GM12878 (cell line): ENCODE results near the gene CSRP2. TPM values are rescaled to one million over a fixed set of nuclear protein-coding genes. Genes with fewer than 3 reads are reported as not detected.

Experiments
- ATAC-seq: fragments of 200-7000 bp; cut with Tn5 transposase; 3 replicates; pipeline ENCODE4 v1.9.1; 2020; ENCODE audit warnings: mild to moderate bottlenecking, moderate library complexity
- BruUV-seq: library from RNA; stranded (reverse); fragments of 400-500 nt; replicated peaks from 2 replicates; lab custom pipeline; 2021; lab: Mats Ljungman, UMichigan
- CTCF ChIA-PET: fragments of 300-600 bp; sonication (Branson Sonifier 250); formaldehyde crosslinking; extraction: SDS; loops from one replicate; lab custom pipeline; 2021; ENCODE audit warnings: inconsistent platforms; lab: Yijun Ruan, JAX
- POLR2A ChIA-PET: fragments of 350-600 bp; formaldehyde crosslinking; extraction: SDS; loops from one replicate; lab custom pipeline; 2021; ENCODE audit warnings: inconsistent platforms; lab: Charles Lee
- RAD21 ChIA-PET: fragments of 300-600 bp; sonication (Branson Sonifier 250); formaldehyde crosslinking; loops from one replicate; lab custom pipeline; 2023; ENCODE audit warnings: antibody characterized with exemption; ENCODE audit not compliant: unreplicated experiment; lab: Charles Lee
- SMC1A ChIA-PET: fragments of 300-600 bp; sonication (Branson Sonifier 250); formaldehyde crosslinking; loops from one replicate; lab custom pipeline; 2023; ENCODE audit not compliant: unreplicated experiment, uncharacterized antibody; lab: Charles Lee
- DNase-seq: peaks from one replicate; pipeline ENCODE4 v3.0.0-alpha.2; 2011; ENCODE audit warnings: low read depth, low spot score
- FAIRE-seq: peaks from 3 replicates; lab custom pipeline; 2011; peaks lifted over from hg19 to GRCh38; lab: Jason Lieb, UNC
- H2AFZ ChIP-seq: 2 replicates; pipeline ENCODE4 v1.6.0; 2011; ENCODE audit warnings: low read depth, low read length, control low read depth; ENCODE audit not compliant: control insufficient read depth
- H3K27ac ChIP-seq: 2 replicates; pipeline ENCODE4 v1.5.1; 2011; ENCODE audit warnings: control low read depth; ENCODE audit not compliant: control insufficient read depth, insufficient read depth
- H3K27me3 ChIP-seq, 2 experiments: replicated peaks in 1 of 2; 2 replicates each; pipeline versions ENCODE4 v1.6.0 to v1.6.1; 2011; ENCODE audit warnings: low read length in 1 of 2; ENCODE audit not compliant: control insufficient read depth in 2 of 2, insufficient read depth in 2 of 2
- H3K36me3 ChIP-seq, 2 experiments: 2 replicates each; pipeline ENCODE4 v1.5.1; 2011; ENCODE audit warnings: low read length in 1 of 2; ENCODE audit not compliant: control insufficient read depth in 2 of 2, insufficient read depth in 2 of 2
- H3K4me1 ChIP-seq: 2 replicates; pipeline ENCODE4 v1.6.1; 2011; ENCODE audit warnings: mild to moderate bottlenecking, low read length, moderate library complexity, mixed read lengths; ENCODE audit not compliant: control insufficient read depth, insufficient read depth
- H3K4me2 ChIP-seq: 2 replicates; pipeline ENCODE4 v1.6.0; 2011; ENCODE audit warnings: control low read depth; ENCODE audit not compliant: control insufficient read depth, insufficient read depth
- H3K4me3 ChIP-seq: fragments of 200-600 bp; sonication (generic); 2 replicates; pipeline ENCODE4 v1.5.1; 2016
- H3K79me2 ChIP-seq: 2 replicates; pipeline ENCODE4 v1.6.0; 2011; ENCODE audit warnings: low read length; ENCODE audit not compliant: control insufficient read depth, insufficient read depth
- H3K9ac ChIP-seq: 2 replicates; pipeline ENCODE4 v1.8.0; 2011; ENCODE audit warnings: low read length, control low read depth, mixed read lengths; ENCODE audit not compliant: control insufficient read depth, insufficient read depth
- H3K9me3 ChIP-seq: replicated peaks from 3 replicates; pipeline ENCODE4 v1.5.1; 2011; ENCODE audit warnings: mild to moderate bottlenecking, low read length; ENCODE audit not compliant: control insufficient read depth, insufficient read depth
- H4K20me1 ChIP-seq: 2 replicates; pipeline ENCODE4 v1.6.0; 2011; ENCODE audit not compliant: control insufficient read depth, insufficient read depth
- DPF2 ChIP-seq: fragments of 450-650 bp; IDR thresholded peaks from 2 replicates; pipeline ENCODE4 v1.6.1; 2017; ENCODE audit warnings: mild to moderate bottlenecking
- NR2F1 ChIP-seq: fragments of 450-650 bp; conservative IDR thresholded peaks from 2 replicates; pipeline ENCODE4 v1.6.1; 2017; ENCODE audit warnings: mild to moderate bottlenecking
- POLR2A ChIP-seq: IDR thresholded peaks from 2 replicates; pipeline ENCODE4 v1.6.1; 2011; ENCODE audit warnings: low read depth, mild to moderate bottlenecking, low read length
- ZZZ3 ChIP-seq: IDR thresholded peaks from 2 replicates; pipeline ENCODE4 v1.6.1; 2011; ENCODE audit warnings: low read depth; ENCODE audit not compliant: control insufficient read depth, insufficient read length
- WGBS: methylation state at CpG from one replicate; pipeline ENCODE4 v1.1.6; 2016; ENCODE audit warnings: low lambda C conversion rate; ENCODE audit not compliant: insufficient replicate concordance, insufficient coverage; ENCODE audit errors: missing lambda C conversion rate; 5-methylcytosine and 5-hydroxymethylcytosine counted together
- in situ Hi-C: fragments of 300-500 bp; cut with MboI; formaldehyde crosslinking; loops from 9 replicates; pipeline ENCODE4 v1.14.3; 2018; ENCODE audit warnings: mixed read lengths
- intact Hi-C: fragments of 100-400 bp; cut with micrococcal nuclease; formaldehyde crosslinking; loops from one replicate; pipeline ENCODE4 v1.14.2; 2022; ENCODE audit not compliant: unreplicated experiment
- polyA plus RNA-seq, 11 experiments: library from polyadenylated mRNA; depleted of rRNA in 4 of 11; unstranded in 6 of 11; stranded (reverse) in 5 of 11; fragments of >200 nt; fragmentation: Nextera tagmentation in 4 of 11; fragmentation: Illumina TruSeq in 1 of 11; extraction: Ambion mirVana in 4 of 11; extraction: Trizol in 1 of 11; gene quantifications; 1 replicate in 1 of 11; 2 replicates in 10 of 11; pipeline versions ENCODE4 v1.2.1 to v1.2.3, GENCODE V29; 2011 to 2016; ENCODE audit warnings: inconsistent platforms in 2 of 11, missing spikeins in 2 of 11, low read depth in 1 of 11
- total RNA-seq, 4 experiments: library from RNA; depleted of rRNA in 3 of 4; stranded (reverse); fragments of >200 nt in 3 of 4; fragmentation: Illumina TruSeq in 1 of 4; extraction: Trizol in 1 of 4; gene quantifications; 2 replicates each; pipeline versions ENCODE4 v1.2.1 to v1.2.3, GENCODE V29; 2013 to 2021
- TF ChIP-seq, protein P1 (sequence below), 3 experiments: IDR thresholded peaks in 2 of 3; conservative IDR thresholded peaks in 1 of 3; 2 replicates each; pipeline ENCODE4 v1.5.1; 2011; ENCODE audit warnings: low read depth in 3 of 3, low read length in 3 of 3, mild to moderate bottlenecking in 3 of 3, control low read depth in 2 of 3, moderate library complexity in 2 of 3, inconsistent platforms in 1 of 3, mixed read lengths in 1 of 3; ENCODE audit not compliant: control insufficient read depth in 2 of 3, insufficient read depth in 1 of 3; ENCODE audit errors: extremely low read depth in 1 of 3

CSRP2 gene
- total and polyA plus RNA-seq, 10 of the 15 experiments (the other 5 are each of a cell fraction or from before 2014, with no cell fraction given) = 0.08 to 1.6 (median 0.52) TPM

DNA sequence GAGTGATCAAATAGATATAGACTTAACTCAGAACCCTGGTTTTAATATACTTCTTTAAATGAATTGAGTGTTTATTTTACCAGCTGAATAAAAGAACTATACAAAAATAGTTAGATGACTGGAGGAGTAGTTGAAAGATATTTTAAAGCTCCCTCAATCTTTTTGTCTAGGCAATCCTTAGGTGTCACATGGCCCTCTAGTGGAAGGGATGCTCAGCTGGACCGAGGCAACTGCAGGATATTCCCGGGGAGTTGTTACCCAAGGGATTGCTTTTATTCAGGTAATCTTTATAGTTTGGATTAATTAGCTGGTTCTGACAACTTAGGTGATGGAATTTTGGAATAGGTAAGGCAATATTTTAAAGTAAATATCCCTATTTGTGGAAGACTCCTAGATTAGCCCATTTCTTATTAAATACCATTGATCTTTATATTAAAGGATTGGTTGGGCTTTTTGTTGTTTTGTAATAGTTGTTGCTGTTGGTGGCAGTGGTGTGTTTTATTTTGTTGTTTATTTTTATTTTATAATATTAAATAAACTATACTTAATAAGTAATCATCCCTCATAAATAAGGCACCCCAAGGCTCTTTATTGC is 57.8 kb downstream of the CSRP2 start:
- ChIA-PET POLR2A (no interaction called here), CTCF (interaction anchor here (0.7 to 1.8 kb wide), 9 partner anchors 9 to 196 kb away, joined by 3 to 5 read pairs (median 3); partner anchors contain the start of gene ZDHHC17), RAD21 (no interaction called here), SMC1A (interaction anchor here (0.6 to 1.5 kb wide), 6 partner anchors 12 to 420 kb away, joined by 3 to 5 read pairs (median 3); no protein-coding TSS in a partner anchor)
- WGBS = 57% methylated on average over 2 of the region's 2 CpGs
- H3K27me3 ChIP-seq = no peaks in the 10 kb centered on the region
- H3K27ac ChIP-seq = no peak overlapping the region
- no peaks in the 10 kb centered on the region for H3K4me1 ChIP-seq
- FAIRE-seq (no peak), DNase-seq (no peak), ATAC-seq (no peak)
- TF ChIP-seq ZZZ3 = no peak
- TF ChIP-seq, protein P1, sequence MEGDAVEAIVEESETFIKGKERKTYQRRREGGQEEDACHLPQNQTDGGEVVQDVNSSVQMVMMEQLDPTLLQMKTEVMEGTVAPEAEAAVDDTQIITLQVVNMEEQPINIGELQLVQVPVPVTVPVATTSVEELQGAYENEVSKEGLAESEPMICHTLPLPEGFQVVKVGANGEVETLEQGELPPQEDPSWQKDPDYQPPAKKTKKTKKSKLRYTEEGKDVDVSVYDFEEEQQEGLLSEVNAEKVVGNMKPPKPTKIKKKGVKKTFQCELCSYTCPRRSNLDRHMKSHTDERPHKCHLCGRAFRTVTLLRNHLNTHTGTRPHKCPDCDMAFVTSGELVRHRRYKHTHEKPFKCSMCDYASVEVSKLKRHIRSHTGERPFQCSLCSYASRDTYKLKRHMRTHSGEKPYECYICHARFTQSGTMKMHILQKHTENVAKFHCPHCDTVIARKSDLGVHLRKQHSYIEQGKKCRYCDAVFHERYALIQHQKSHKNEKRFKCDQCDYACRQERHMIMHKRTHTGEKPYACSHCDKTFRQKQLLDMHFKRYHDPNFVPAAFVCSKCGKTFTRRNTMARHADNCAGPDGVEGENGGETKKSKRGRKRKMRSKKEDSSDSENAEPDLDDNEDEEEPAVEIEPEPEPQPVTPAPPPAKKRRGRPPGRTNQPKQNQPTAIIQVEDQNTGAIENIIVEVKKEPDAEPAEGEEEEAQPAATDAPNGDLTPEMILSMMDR (IDR thresholded peaks at IDR 0.05 in 2 of 3, conservative IDR thresholded peaks at IDR 0.05 in 1 of 3; ENCODE audit: control insufficient read depth in 2 of 3, extremely low read depth in 1 of 3, insufficient read depth in 1 of 3, low read depth in 3 of 3, low read length in 3 of 3) = peak; percentile 16 to 26 (median 25); a peak in 3 of 6 replicates
- H3K4me2 ChIP-seq = no peak overlapping the region
- no peaks in the 10 kb centered on the region for H3K79me2 ChIP-seq
- H3K9ac ChIP-seq = no peak overlapping the region
- in situ Hi-C loops (no loop called here), intact Hi-C loops (no loop called here)
- no peak overlapping the region for H2AFZ ChIP-seq
- H3K36me3 ChIP-seq = peaks cover 0 to 8% of the 10 kb centered on the region in 2 experiments; a peak in 2 of 4 replicates
- BruUV-seq = no TSS peak
- H3K9me3 ChIP-seq = no peaks in the 10 kb centered on the region
- H3K4me3 ChIP-seq = no peak overlapping the region
- no peaks in the 10 kb centered on the region for H4K20me1 ChIP-seq

DNA sequence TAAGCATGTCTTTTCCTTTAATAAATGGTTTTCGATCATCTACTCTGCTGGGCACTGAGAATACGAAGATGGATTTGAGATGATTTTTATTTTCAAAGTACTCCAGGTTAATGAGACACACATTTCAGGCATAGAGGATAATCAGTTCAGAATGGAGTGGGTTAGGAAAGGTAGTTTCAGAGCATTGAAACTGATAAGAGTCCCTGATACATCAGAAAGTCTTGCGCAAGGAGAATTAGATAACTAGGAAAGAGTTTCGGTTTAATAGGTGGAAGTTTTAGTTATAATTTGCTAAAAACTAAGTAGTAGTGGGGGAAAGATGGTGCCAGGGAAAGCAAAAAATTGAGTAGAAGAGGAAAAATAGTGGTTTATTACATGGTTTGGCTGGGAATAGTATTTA is 64.8 kb downstream of the CSRP2 start:
- Histone ChIP-seq H3K4me3 (no peak overlapping the region), H3K4me1 (no peaks in the 10 kb centered on the region), H4K20me1 (no peaks in the 10 kb centered on the region), H3K27ac (no peak overlapping the region), H3K9me3 (no peaks in the 10 kb centered on the region), H3K4me2 (no peak overlapping the region), H3K27me3 (no peaks in the 10 kb centered on the region), H3K9ac (no peak overlapping the region), H3K79me2 (no peaks in the 10 kb centered on the region), H3K36me3 (peaks cover 0 to 4% of the 10 kb centered on the region in 2 experiments; a peak in 1 of 4 replicates), H2AFZ (no peak overlapping the region)
- FAIRE-seq = no peak
- RAD21 ChIA-PET = no interaction called here
- SMC1A ChIA-PET = no interaction called here
- BruUV-seq = no TSS peak
- CTCF ChIA-PET = no interaction called here
- ATAC-seq = no peak
- WGBS = 97% methylated on average over 4 of the region's 4 CpGs
- POLR2A ChIA-PET = no interaction called here
- in situ Hi-C loops = no loop called here
- no peak for DNase-seq
- intact Hi-C loops = no loop called here
- no peak for TF ChIP-seq DPF2
- TF ChIP-seq NR2F1 = no peak
- TF ChIP-seq POLR2A = no peak
